T-helper 1 cell treated with Interleukin-12 subunit alpha and Interleukin-12 subunit beta and Interleukin-4 antibody, amounts not matched to agents 30 ng/mL and 1 ng/mL, for 36 hours (primary cell): Measurements from ENCODE around the gene ADGRF3. TPM values are rescaled to one million over a fixed set of nuclear protein-coding genes. Genes with fewer than 3 reads are reported as not detected.
"Not testable (repeated sequence)": the region's sequence is repeated elsewhere in the genome, so short reads cannot be mapped to it uniquely, and the experiment has no call there.

Experiments used
- intact Hi-C: fragments of 100-400 bp; cut with micrococcal nuclease; formaldehyde crosslinking; loops from one replicate; pipeline ENCODE4 v1.15.1; 2024
- total RNA-seq: library from RNA; stranded (reverse); gene quantifications from 2 replicates; pipeline ENCODE4 v1.2.3, GENCODE V29; 2022

ADGRF3 gene
- total RNA-seq, 1 donor from 2014 or later, result 3.9 TPM

DNA sequence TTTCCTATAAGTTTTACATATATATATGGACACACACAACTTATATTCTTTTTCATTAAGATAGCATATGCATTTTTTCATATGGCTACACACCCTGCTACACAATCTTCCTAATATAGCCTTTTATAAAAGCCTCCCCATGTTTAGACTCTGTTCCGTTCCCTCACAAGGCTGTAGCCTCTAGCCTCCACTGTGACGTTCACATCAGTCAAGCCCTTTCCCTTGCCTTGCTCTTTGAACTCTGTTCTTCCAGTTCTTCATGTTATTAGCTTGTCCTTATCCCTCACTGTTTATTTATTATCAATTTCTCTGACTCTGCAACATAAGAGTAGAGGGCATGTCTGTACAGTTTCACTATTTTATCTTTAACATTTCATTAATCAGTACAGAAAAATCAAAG is 63.0 kb downstream of the ADGRF3 start:
- intact Hi-C loops, result no loop called here

GRCh38 chr2:26281226-26281625 is 65.4 kb downstream of the ADGRF3 start:
- intact Hi-C loops, result no loop called here

- intact Hi-C loops, result no loop called here
Measured at GRCh38 chr2:26279886-26280285, 66.7 kb downstream of the ADGRF3 start.

DNA sequence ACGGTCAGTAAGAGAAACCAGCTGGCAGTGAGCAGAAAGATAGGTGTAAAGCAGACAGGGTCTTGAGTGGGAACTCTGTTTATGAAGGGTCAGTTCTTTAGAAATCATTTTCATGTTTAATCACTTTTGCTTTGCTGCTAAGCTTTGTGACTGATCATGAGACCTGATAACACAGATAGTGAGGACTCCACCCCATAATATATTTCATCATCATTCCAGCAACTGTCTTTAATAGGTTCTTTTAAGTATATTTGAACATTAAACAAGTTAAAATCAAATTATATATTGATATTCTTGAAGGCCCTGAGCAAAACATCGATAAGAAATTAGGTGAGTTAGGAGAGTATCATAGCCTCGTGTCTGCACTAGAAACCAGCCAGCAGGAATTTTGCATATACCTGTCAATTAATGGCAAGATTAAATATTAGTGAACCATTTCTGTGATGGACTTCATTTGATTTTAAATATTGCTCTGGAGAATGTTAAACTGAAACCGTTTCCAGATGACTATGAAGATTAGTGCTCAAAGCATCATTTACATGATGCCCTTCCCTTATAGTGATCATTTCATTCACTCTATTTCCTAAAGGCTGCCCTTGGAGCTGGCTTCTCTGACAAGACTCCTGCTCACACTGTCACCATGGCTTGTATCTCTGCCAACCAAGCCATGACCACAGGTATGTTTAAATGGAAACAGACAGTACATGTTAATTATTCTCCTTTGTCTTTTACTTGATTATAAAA is 69.9 kb downstream of the ADGRF3 start:
- intact Hi-C loops, result no loop called here

GRCh38 chr2:26274058-26274613 is 72.5 kb downstream of the ADGRF3 start:
- intact Hi-C loops, result no loop called here

DNA sequence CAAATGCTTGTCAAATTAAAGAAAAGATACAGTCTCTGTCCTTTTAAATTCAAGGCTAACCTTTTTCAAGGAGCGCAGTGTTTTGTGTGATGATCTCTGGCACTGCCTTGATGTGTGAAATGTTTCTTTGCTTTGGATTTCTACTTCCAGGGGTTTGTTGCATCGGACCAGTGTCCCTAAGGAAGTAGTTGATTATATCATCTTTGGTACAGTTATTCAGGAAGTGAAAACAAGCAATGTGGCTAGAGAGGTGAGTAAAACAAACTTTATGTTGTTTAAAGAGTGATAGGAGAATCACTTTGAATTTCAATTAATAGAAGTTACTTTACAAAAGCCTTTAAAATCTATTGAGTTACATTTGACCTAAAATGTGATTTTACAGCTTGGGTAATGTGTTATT is 73.1 kb downstream of the ADGRF3 start:
- intact Hi-C loops, result no loop called here

GRCh38 chr2:26270373-26270772 is 76.2 kb downstream of the ADGRF3 start:
- intact Hi-C loops, result no loop called here

DNA sequence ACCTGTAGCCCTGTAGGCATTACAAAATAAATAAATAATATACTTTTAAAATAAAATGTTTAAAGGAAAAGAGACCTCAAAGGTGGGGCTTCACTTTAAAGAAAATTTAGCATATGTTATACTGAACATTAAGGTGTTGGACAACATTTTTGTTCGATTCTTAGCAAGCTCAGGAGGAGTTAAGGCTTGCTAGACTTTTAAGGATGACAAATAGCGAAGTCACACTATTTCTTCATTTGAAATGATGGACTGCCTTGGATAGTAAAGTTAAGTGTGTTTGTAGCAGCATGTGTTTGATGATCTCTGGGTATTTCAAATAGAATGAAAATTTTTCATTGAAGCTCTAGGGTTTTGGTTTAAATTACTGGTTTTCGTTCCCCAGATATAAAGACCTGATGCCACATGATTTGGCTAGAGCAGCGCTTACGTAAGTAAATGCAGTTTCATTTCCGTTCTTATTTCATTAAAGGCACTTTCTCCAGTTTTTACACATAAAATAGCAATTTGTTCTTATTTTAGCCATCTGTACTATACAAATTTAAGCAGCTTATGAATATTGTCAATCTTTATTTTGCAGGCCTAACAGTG is 76.9 kb downstream of the ADGRF3 start:
- intact Hi-C loops, result no loop called here

DNA sequence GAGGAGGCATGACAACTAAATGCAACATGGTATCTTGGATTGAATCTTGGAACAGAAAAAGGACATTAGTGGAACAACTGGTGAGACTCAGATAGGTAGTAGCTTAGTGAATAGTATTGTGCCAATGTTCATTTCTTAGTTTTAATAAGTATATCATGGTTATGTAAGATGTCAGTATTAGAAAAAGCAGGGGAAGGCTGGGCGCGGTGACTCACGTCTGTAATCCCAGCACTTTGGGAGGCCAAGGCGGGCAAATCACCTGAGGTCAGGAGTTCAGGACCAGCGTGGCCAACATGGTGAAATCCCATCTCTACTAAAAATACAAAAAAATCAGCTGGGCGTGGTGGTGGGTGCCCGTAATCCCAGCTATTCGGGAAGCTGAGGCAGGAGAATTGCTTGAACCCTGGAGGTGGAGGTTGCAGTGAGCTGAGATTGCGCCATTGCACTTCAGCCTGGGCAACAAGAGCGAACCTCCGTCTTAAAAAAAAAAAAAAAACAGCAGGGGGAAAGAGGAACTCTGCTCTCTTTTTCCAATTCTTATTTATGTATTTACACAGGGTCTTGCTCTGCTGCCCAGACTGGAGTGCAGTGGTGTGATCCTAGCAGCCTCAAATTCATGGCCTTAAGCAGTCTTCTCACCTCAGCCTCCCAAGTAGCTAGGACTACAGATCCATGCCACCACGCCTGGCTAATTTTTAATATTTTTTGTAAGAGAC is 77.8 kb downstream of the ADGRF3 start:
- intact Hi-C loops, result not testable (repeated sequence)

DNA sequence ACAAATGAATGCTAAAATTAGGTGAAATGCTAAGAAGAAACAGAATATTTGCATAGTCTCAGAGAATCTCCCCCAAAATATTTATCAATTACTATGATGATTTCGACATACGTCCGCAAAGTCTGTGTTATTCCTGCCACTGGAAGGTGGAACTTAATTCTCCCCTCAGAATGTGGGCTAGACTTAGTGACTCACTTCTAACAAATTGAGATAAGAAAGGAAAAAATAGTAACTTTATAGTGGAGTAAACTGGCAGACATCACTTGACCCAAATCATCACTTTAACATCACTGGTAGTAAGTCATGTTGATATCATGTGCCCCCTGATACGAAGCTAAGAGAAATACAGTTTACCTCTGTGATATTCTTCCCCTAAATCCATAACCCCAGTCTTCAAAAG is 78.4 kb downstream of the ADGRF3 start:
- intact Hi-C loops, result no loop called here

DNA sequence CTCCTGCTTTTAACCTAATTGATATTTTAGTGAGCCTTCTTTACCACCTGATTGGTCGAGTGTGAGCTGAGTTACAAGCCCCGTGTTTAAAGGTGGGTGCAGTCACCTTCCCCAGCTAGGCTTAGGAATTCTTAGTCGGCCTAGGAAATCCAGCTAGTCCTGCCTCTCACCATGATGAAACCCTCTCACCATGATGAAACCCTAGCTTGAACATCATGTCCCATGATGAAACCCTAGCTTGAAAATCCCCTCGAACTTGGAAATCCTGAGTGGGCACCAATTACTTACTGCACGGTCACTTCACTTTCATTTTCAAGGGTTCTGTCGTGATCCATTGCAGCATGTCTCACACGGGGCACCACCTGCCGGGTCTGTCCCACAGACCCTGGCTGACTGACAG is 87.8 kb downstream of the ADGRF3 start:
- intact Hi-C loops, result not testable (repeated sequence)

Other genes starting within 250 kb of the ADGRF3 start
- 4.6 and 6.1 TPM in 2 replicates for gene GAREM2, start 173.7 kb downstream of the ADGRF3 start, total RNA-seq
- gene HADHA, start 102.2 kb downstream of the ADGRF3 start, total RNA-seq, result 101 and 105 TPM in 2 replicates
- 69.6 and 71.8 TPM in 2 replicates for gene HADHB, start 101.8 kb downstream of the ADGRF3 start, total RNA-seq
- gene SELENOI, start 646 bp downstream of the ADGRF3 start, total RNA-seq, result 37.0 and 37.2 TPM in 2 replicates
- gene DRC1, start 55.1 kb upstream of the ADGRF3 start, total RNA-seq, result not detected in 2 replicates
- gene OTOF, start 131.3 kb upstream of the ADGRF3 start, total RNA-seq, result 13.9 and 14.4 TPM in 2 replicates